HG02571 (cell line): Measurements from ENCODE around the gene GIN1.

ENCODE experiments used
- ATAC-seq: cut with Tn5 transposase; IDR thresholded peaks from one replicate; pipeline ENCODE4 v1.9.1; 2021; ENCODE audit warnings: mild to moderate bottlenecking, moderate library complexity; ENCODE audit not compliant: unreplicated experiment

GIN1 gene

DNA sequence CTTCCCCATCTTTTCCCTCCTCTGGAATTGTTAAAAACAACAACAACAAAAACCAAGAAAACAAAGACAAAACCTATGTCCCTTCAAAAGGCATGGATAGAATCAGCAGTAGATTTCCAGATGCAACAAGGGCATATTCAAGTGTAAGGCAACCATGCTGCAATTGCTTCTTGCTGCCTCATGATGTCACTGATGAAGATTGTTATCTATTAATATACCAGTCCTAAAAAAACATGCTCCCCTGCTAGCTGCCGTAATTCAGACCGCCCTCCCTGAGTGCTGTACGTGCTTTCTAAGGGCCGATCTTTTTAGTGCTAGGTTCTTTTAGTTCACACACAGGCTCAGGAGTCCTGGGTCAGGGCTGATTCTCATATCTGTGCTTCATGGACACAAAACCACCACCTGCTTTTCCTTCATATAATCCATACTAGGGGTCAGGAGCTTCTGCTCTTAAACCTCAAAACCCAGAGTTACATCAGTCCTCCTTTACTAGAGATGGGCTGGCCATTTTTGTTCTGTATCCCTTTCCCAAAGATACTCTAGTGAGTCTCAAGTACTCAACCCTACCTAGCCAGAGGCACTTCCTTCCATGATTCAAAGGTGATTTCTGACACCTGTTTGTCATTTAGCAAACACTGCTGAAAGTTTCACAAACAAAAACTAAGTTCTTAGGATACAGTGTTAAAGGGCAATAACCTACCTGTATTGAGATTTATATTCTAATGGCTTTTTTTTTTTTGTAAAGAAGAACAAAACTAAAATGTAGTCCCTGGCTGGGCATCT is 82.1 kb downstream of the GIN1 start:
- ATAC-seq: no peak

DNA sequence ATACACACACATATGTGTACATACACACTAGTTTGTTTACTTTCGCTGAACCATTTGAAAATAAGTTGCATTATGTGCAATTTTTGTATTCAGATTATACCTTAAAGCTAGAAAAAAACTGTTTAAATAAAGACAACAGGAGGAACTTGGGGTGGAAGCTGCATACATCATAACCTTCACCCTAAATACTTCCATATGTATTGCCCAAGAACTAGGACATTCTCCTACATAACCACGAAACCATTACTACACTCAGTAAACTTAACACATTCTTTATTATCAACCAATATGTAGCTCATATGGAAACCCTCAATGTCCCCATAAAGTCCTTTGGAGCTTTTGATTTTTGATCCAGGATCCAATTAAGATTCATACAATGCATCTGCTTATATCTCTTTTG is 83.3 kb downstream of the GIN1 start:
- ATAC-seq: no peak
